ENCODE data around the gene SNORC.

The SNORC gene

DNA sequence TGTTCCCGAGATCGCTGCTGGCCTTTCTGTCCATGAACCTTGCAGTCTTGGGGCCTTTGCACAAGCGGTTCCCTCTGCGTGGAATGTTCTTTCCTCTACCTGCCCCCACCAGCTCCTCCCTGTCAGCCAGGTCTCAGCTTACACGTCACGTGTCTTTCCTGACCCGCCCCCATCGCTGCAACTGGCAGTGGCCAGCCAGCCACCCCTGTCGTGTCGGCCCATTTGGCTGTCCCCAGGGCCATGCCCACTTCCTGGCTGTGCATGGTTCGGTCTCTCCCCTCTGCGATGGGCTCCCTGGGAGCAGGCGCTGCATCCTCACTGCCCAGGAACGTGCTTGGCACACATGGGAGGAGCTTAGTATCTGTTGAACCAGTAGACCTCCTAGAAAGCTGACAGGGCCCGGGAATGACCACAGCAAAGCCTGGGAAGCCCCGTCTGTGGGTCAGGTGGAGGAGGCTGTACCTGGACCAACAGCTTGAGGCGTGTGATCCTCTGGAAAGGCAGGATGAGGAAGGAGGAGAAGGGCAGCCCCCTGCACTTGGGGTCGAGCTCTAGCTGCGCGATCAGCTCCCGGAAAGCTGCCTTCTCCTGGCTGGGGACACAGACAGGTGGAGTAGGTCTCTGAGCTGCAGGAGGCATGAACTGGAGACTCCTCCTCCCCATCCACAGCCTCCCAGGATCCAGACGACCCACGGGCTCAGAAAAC lies 21.0 kb downstream of the SNORC start:
- no peak for TF ChIP-seq CTCF (IDR thresholded peaks at IDR 0.05; ENCODE audit: control insufficient read depth, extremely low read depth, insufficient read depth)
- H3K4me3 ChIP-seq (ENCODE audit: low read depth, low read length) = peak overlapping the region; percentile 63
- peak; percentile 84 for DNase-seq (ENCODE audit: low read depth)

DNA sequence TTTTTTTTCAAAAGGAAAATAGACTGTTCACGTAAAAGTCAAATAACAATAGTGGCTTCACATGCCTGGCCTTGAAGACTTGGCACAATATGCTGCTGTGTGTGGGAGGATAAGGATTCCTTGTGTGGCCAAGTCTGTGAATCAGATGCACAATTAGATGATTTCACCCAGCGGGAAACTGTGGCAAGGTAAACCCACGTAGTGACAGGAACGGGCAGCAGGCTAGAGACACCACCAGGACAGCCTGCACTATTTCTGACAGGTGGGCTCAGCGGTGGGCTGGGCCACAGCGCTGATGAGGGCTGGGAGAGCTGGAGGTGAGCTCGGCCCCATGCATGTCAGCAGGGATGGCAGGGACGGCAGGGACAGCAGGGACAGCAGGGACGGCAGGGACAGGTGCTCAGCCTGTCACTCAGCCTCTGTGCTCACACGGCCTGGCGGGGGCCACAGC lies 21.6 kb downstream of the SNORC start:
- no peak for TF ChIP-seq CTCF (IDR thresholded peaks at IDR 0.05; ENCODE audit: control insufficient read depth, extremely low read depth, insufficient read depth)
- DNase-seq (ENCODE audit: low read depth) = no peak
- no peak overlapping the region for H3K4me3 ChIP-seq (ENCODE audit: low read depth, low read length)

- no peak overlapping the region for H3K4me3 ChIP-seq (ENCODE audit: low read depth, low read length)
- DNase-seq (ENCODE audit: low read depth) = no peak
- no peak for TF ChIP-seq CTCF (IDR thresholded peaks at IDR 0.05; ENCODE audit: control insufficient read depth, extremely low read depth, insufficient read depth)
These were observed 22.2 kb downstream of the SNORC start for GRCh38 chr2:232892221-232892620.

- DNase-seq (ENCODE audit: low read depth) = no peak
- H3K4me3 ChIP-seq (ENCODE audit: low read depth, low read length) = no peak overlapping the region
- TF ChIP-seq CTCF (IDR thresholded peaks at IDR 0.05; ENCODE audit: control insufficient read depth, extremely low read depth, insufficient read depth) = no peak
These were observed 22.8 kb downstream of the SNORC start for GRCh38 chr2:232892843-232893242.

DNA sequence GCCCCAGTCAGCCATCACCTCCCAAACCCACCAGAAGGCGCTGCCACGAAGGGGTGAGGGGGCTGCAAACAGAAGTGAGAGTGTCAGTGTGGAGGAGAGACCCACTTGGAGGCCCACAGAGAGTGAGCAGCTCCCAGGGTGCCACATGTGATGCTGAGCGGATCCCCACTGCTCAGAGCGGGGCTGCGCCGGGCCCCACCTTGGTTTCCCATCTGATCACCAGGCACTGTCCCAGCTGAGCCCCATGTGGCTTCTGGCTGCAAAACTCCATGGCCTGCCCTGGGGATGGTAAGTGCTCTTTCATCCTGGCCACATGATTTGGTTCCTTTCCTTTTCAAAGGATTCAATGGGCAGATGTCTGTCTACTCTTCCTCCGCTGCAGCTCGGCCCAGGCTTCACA lies 23.8 kb downstream of the SNORC start:
- DNase-seq (ENCODE audit: low read depth) = no peak
- no peak overlapping the region for H3K4me3 ChIP-seq (ENCODE audit: low read depth, low read length)
- no peak for TF ChIP-seq CTCF (IDR thresholded peaks at IDR 0.05; ENCODE audit: control insufficient read depth, extremely low read depth, insufficient read depth)

GRCh38 chr2:232894251-232894650 lies 24.2 kb downstream of the SNORC start:
- H3K4me3 ChIP-seq (ENCODE audit: low read depth, low read length) = no peak overlapping the region
- TF ChIP-seq CTCF (IDR thresholded peaks at IDR 0.05; ENCODE audit: control insufficient read depth, extremely low read depth, insufficient read depth) = no peak
- DNase-seq (ENCODE audit: low read depth) = no peak

GRCh38 chr2:232894746-232895145 lies 24.7 kb downstream of the SNORC start:
- no peak for DNase-seq (ENCODE audit: low read depth)
- no peak overlapping the region for H3K4me3 ChIP-seq (ENCODE audit: low read depth, low read length)
- no peak for TF ChIP-seq CTCF (IDR thresholded peaks at IDR 0.05; ENCODE audit: control insufficient read depth, extremely low read depth, insufficient read depth)

All from LNCaP clone FGC (cell line).